ENCODE data around the gene IQGAP2. TPM values are rescaled to one million over a fixed set of nuclear protein-coding genes. Genes with fewer than 3 reads are reported as not detected.

The IQGAP2 gene
- total RNA-seq, 1 donor: 1.2 TPM

- H3K4me3 ChIP-seq (ENCODE audit: low read depth, low read length): no peak overlapping the region
- TF ChIP-seq CTCF (IDR thresholded peaks at IDR 0.05; ENCODE audit: insufficient read depth, low read length): no peak
- no peak for DNase-seq (ENCODE audit: low read depth)
Measured at GRCh38 chr5:76384705-76385104, 18.4 kb upstream of the IQGAP2 start.

DNA sequence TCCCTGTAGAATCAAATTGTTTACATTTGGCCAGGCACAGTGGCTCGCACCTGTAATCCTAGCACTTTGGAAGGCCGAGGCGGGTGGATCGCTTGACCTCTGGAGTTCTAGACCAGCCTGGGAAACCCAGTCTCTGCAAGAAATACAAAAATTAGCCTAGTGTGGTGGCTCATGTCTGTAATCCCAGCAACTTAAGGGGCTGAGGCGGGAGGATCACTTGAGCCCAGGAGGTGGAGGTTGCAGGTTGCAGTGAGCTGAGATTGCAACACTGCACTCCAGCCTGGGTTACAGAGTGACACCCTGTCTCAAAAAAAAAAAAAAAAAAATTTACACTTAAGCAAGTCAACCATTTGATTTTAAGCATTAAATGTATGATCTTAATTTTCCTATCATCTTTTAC, 17.5 kb upstream of the IQGAP2 start:
- TF ChIP-seq CTCF (IDR thresholded peaks at IDR 0.05; ENCODE audit: insufficient read depth, low read length): no peak
- H3K4me3 ChIP-seq (ENCODE audit: low read depth, low read length): no peak overlapping the region
- no peak for DNase-seq (ENCODE audit: low read depth)

DNA sequence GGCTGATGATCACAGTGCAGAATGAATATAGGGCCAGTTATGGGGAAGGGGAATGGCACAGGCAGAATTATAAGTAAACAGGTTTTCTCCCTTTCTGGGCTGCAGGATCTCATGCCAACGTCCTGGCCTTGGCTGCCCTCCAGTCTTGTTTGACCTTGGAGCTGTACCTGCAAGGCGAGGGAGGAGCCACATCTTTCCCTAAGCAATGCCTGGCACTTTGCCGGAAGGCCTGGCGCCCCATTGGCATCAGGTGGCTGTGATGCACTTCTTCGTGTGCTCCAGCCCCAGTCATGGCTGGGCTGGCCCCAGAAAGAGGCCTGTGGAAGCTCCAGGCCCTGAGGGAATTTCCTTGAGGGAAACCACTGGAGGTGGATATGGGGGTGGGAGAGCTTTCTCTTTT, 16.7 kb upstream of the IQGAP2 start:
- no peak overlapping the region for H3K4me3 ChIP-seq (ENCODE audit: low read depth, low read length)
- no peak for DNase-seq (ENCODE audit: low read depth)
- TF ChIP-seq CTCF (IDR thresholded peaks at IDR 0.05; ENCODE audit: insufficient read depth, low read length): no peak

DNA sequence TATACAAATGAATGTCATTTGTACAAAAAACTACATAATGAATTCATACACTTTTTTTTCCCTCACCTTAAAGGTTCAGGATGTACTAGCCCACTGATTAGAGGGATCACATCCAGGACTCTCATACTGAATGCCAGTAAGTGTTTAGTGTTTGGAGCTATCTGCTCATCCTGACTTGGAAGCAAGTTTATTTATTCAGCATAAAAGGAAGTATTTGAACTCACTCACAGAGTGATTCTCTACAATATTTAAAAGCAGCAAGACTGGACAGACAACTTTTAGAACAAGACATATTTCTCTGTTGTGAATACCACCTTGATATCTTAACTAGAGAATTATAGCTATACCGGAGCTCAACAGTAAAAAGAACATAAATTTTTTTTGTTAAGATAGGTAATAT, 14.8 kb upstream of the IQGAP2 start:
- TF ChIP-seq CTCF (IDR thresholded peaks at IDR 0.05; ENCODE audit: insufficient read depth, low read length): no peak
- H3K4me3 ChIP-seq (ENCODE audit: low read depth, low read length): no peak overlapping the region
- no peak for DNase-seq (ENCODE audit: low read depth)

DNA sequence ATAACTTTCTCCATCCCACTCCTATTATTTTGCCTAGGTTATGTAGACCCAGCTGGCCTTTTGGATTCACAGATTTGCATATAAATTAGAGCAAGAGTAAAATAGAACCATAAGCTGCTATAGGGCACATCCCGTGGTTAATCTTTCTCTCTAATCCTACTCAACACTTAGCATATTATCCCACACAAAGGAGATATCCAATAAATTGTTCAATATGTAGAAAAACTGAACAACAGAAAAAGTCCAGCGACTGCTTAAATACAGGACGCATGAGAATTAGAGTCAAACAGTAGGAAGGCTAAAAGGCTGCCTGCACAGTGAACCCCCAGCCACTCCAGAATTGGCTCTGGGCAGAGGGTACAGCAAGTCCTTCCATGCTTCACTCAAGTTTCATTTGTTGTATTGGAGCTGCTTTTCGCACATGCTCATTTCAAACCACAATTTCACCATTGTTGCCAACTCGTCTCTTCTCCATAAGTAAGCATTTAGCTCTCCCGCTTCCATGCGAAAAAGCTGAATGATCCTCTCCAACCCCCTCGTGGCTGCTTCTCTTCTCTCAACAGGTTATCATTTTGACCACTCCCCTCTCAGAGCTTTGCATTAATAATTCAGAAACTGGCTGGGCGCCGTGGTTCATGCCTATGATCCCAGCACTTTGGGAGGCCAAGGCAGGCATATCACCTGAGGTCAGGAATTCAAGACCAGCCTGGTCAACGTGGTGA, 14.1 kb upstream of the IQGAP2 start:
- no peak for TF ChIP-seq CTCF (IDR thresholded peaks at IDR 0.05; ENCODE audit: insufficient read depth, low read length)
- no peak for DNase-seq (ENCODE audit: low read depth)
- no peak overlapping the region for H3K4me3 ChIP-seq (ENCODE audit: low read depth, low read length)

GRCh38 chr5:76389513-76390154, 13.5 kb upstream of the IQGAP2 start:
- no peak for DNase-seq (ENCODE audit: low read depth)
- no peak for TF ChIP-seq CTCF (IDR thresholded peaks at IDR 0.05; ENCODE audit: insufficient read depth, low read length)
- no peak overlapping the region for H3K4me3 ChIP-seq (ENCODE audit: low read depth, low read length)

Data from fibroblast of the aortic adventitia (primary cell).